PC-9 (cell line): ENCODE measurements around the gene SNAI3. TPM values are rescaled to one million over a fixed set of nuclear protein-coding genes. Genes with fewer than 3 reads are reported as not detected.

Source experiments
- BruUV-seq: library from RNA; stranded (reverse); fragments of 400-500 nt; replicated peaks from 2 replicates; lab custom pipeline; 2021; lab: Mats Ljungman, UMichigan
- CTCF ChIA-PET: fragments of 300-600 bp; sonication (Branson Sonifier 250); formaldehyde crosslinking; loops from one replicate; lab custom pipeline; 2022; ENCODE audit warnings: antibody characterized with exemption; lab: Charles Lee
- POLR2A ChIA-PET: fragments of 300-600 bp; sonication (Branson Sonifier 250); formaldehyde crosslinking; loops from one replicate; lab custom pipeline; 2022; ENCODE audit warnings: antibody characterized with exemption; ENCODE audit not compliant: unreplicated experiment; lab: Charles Lee
- DNase-seq, 2 experiments: peaks; one replicate each; pipeline versions ENCODE4 v3.0.0 to v3.0.0-alpha.2; 2015 to 2022; ENCODE audit warnings: mixed read lengths in 1 of 2
- H2AFZ ChIP-seq: fragments of 200-600 bp; sonication (generic); 2 replicates; pipeline ENCODE4 v1.8.1; 2017; ENCODE audit warnings: antibody characterized with exemption
- H3F3A ChIP-seq: fragments of 200-600 bp; sonication (generic); 2 replicates; pipeline ENCODE4 v1.8.1; 2017; ENCODE audit warnings: antibody characterized with exemption, mild to moderate bottlenecking, low read depth; ENCODE audit not compliant: insufficient read depth
- H3K27ac ChIP-seq: fragments of 200-600 bp; sonication (generic); 2 replicates; pipeline ENCODE4 v1.6.1; 2016; ENCODE audit warnings: mixed run types
- H3K27me3 ChIP-seq: fragments of 200-600 bp; sonication (generic); 2 replicates; pipeline ENCODE4 v1.6.1; 2016; ENCODE audit warnings: low read depth, mixed run types; ENCODE audit not compliant: insufficient read depth
- H3K36me3 ChIP-seq: fragments of 200-600 bp; sonication (generic); 2 replicates; pipeline ENCODE4 v1.6.1; 2016; ENCODE audit warnings: low read depth, mixed run types
- H3K4me1 ChIP-seq: fragments of 200-600 bp; sonication (generic); replicated peaks from 2 replicates; pipeline ENCODE4 v1.6.1; 2016; ENCODE audit warnings: mixed run types; ENCODE audit not compliant: insufficient read depth
- H3K4me2 ChIP-seq: fragments of 200-600 bp; sonication (generic); 2 replicates; pipeline ENCODE4 v1.6.1; 2017; ENCODE audit warnings: mixed run types
- H3K4me3 ChIP-seq: fragments of 200-600 bp; sonication (generic); 2 replicates; pipeline ENCODE4 v1.6.1; 2016; ENCODE audit warnings: mixed run types
- H3K79me2 ChIP-seq: fragments of 200-600 bp; sonication (generic); 2 replicates; pipeline ENCODE4 v1.6.1; 2017; ENCODE audit warnings: low read depth, mixed run types
- H3K9me2 ChIP-seq: fragments of 200-600 bp; sonication (generic); 2 replicates; pipeline ENCODE4 v1.8.1; 2017; ENCODE audit warnings: mild to moderate bottlenecking; ENCODE audit not compliant: insufficient read depth
- H3K9me3 ChIP-seq: fragments of 200-600 bp; sonication (generic); 2 replicates; pipeline ENCODE4 v1.8.1; 2016; ENCODE audit warnings: low read depth; ENCODE audit not compliant: insufficient read depth
- H4K20me1 ChIP-seq: fragments of 200-600 bp; sonication (generic); 2 replicates; pipeline ENCODE4 v1.8.1; 2017; ENCODE audit not compliant: insufficient read depth
- CTCF ChIP-seq: fragments of 200-600 bp; sonication (generic); conservative IDR thresholded peaks from 2 replicates; pipeline ENCODE4 v1.6.1; 2017; ENCODE audit warnings: mixed run types, antibody characterized with exemption, mild to moderate bottlenecking, moderate library complexity
- EZH2 ChIP-seq: fragments of 200-600 bp; sonication (generic); IDR thresholded peaks from 2 replicates; pipeline ENCODE4 v1.8.0; 2017; ENCODE audit warnings: antibody characterized with exemption, low read depth
- intact Hi-C: fragments of 100-400 bp; cut with micrococcal nuclease; formaldehyde crosslinking; loops from one replicate; pipeline ENCODE4 v1.10.0; 2022; ENCODE audit not compliant: unreplicated experiment
- total RNA-seq: library from RNA; stranded (reverse); gene quantifications from 2 replicates; pipeline ENCODE4 v1.2.3, GENCODE V29; 2021

Gene SNAI3
- total RNA-seq, 1 experiment from 2014 or later = 1.3 TPM

- no peak for DNase-seq
- ChIA-PET CTCF (no interaction called here), POLR2A (no interaction called here)
- H4K20me1 ChIP-seq = no peaks in the 10 kb centered on the region
- TF ChIP-seq CTCF = no peak
- no peak for TF ChIP-seq EZH2
- no peaks in the 10 kb centered on the region for H3K9me3 ChIP-seq
- intact Hi-C loops = no loop called here
- H3K9me2 ChIP-seq = no peaks in the 10 kb centered on the region
- no peaks in the 10 kb centered on the region for H3K79me2 ChIP-seq
- no peak overlapping the region for H3K27ac ChIP-seq
- no peak overlapping the region for H3K4me3 ChIP-seq
- BruUV-seq = no TSS peak
- peaks cover 6% of the 10 kb centered on the region; the same call in 1 of the 2 replicates for H3F3A ChIP-seq
- no peaks in the 10 kb centered on the region for H3K4me1 ChIP-seq
- H3K36me3 ChIP-seq = no peaks in the 10 kb centered on the region
- H2AFZ ChIP-seq = no peak overlapping the region
- H3K27me3 ChIP-seq = peaks cover 13% of the 10 kb centered on the region; the same call in 1 of the 2 replicates
- no peak overlapping the region for H3K4me2 ChIP-seq
These were observed 42.7 kb downstream of the SNAI3 start for GRCh38 chr16:88643644-88643932.

- CTCF ChIA-PET = no interaction called here
- Histone ChIP-seq H3K4me3 (no peak overlapping the region), H3K79me2 (no peaks in the 10 kb centered on the region), H3K9me3 (no peaks in the 10 kb centered on the region), H3K9me2 (no peaks in the 10 kb centered on the region), H3K27ac (no peak overlapping the region), H4K20me1 (no peaks in the 10 kb centered on the region), H3F3A (peaks cover 6% of the 10 kb centered on the region; the same call in 1 of the 2 replicates), H3K36me3 (no peaks in the 10 kb centered on the region), H2AFZ (no peak overlapping the region), H3K27me3 (peaks cover 13% of the 10 kb centered on the region; the same call in 1 of the 2 replicates), H3K4me1 (no peaks in the 10 kb centered on the region), H3K4me2 (no peak overlapping the region)
- BruUV-seq = no TSS peak
- intact Hi-C loops = no loop called here
- no peak for DNase-seq
- POLR2A ChIA-PET = no interaction called here
- TF ChIP-seq EZH2 (no peak), CTCF (no peak)
These were observed 43.2 kb downstream of the SNAI3 start for GRCh38 chr16:88642881-88643643.

- Histone ChIP-seq H3K9me3 (no peaks in the 10 kb centered on the region), H3K79me2 (no peaks in the 10 kb centered on the region), H2AFZ (no peak overlapping the region), H3K27ac (no peak overlapping the region), H3F3A (peaks cover 6% of the 10 kb centered on the region; the same call in 1 of the 2 replicates), H4K20me1 (no peaks in the 10 kb centered on the region), H3K27me3 (0 out of 2 replicates have a peak, but pooled peaks cover 5% of the 10 kb centered on the region), H3K4me3 (no peak overlapping the region), H3K36me3 (no peaks in the 10 kb centered on the region), H3K4me1 (no peaks in the 10 kb centered on the region), H3K9me2 (no peaks in the 10 kb centered on the region), H3K4me2 (no peak overlapping the region)
- intact Hi-C loops = no loop called here
- BruUV-seq = no TSS peak
- DNase-seq = no peak
- CTCF ChIA-PET = no interaction called here
- POLR2A ChIA-PET = interaction anchor here (0.5 kb wide), 1 partner anchor 768 kb away, joined by 14 read pairs; no protein-coding TSS in a partner anchor
- TF ChIP-seq CTCF = no peak
- TF ChIP-seq EZH2 = no peak
These were observed 45.6 kb downstream of the SNAI3 start for GRCh38 chr16:88640498-88641247.
